GM20000 (cell line): ENCODE results near the gene MAP3K13.
"Not testable (repeated sequence)": the region's sequence is repeated elsewhere in the genome, so short reads cannot be mapped to it uniquely, and the experiment has no call there.

Source experiments
- DNase-seq: peaks from one replicate; pipeline ENCODE4 v3.0.0; 2012; ENCODE audit warnings: low spot score
- CTCF ChIP-seq: IDR thresholded peaks from 2 replicates; pipeline ENCODE4 v1.5.1; 2012; ENCODE audit warnings: mild to moderate bottlenecking, control low read depth; ENCODE audit errors: extremely low read depth, missing control alignments

Gene MAP3K13

DNA sequence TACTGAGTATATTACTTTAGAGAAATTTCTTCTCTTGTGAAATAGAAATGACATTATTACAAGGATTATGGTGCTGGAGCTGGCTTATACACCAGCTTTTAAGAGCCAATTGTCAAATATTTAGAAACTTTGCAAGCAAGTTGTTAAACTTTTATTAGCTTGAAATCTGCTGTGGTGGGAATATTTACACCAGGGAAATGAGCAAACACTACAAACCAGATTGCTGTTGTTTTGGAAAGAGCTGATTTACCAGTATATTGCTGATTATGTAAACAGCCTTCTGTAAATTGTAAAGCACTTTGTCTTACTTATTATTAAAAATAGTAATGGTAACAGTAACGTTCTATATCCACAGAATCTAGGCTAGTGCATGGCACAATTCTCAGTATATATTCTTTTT lies 61.5 kb downstream of the MAP3K13 start:
- no peak for DNase-seq
- TF ChIP-seq CTCF = no peak

- no peak for TF ChIP-seq CTCF
Measured at GRCh38 chr3:185430375-185430774, 67.4 kb downstream of the MAP3K13 start.

GRCh38 chr3:185439745-185440466 lies 77.0 kb downstream of the MAP3K13 start:
- no peak for DNase-seq
- TF ChIP-seq CTCF = no peak

More at GRCh38 chr3:185430375-185430774, 67.4 kb downstream of the MAP3K13 start:
- no peak for DNase-seq

DNA sequence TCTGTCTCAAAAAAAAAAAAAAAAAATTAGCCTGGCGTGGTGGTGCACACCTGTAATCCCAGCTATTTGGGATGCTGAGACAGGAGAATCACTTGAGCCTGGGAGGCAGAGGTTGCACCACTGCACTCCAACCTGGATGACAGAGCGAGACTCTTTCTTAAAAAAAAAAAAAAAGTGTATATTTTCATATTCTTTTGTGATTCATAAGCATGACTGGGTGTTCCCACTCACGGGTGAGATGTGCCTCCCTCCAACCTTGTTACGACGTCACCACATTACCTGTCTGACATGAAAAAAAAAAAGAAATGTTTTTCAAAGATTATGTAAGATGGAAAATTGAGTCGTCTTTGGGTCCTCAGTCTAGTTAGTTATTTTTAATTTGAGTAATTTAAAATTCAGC lies 79.1 kb downstream of the MAP3K13 start:
- DNase-seq = no peak
- TF ChIP-seq CTCF = no peak

- DNase-seq = no peak
- TF ChIP-seq CTCF = no peak
Measured at GRCh38 chr3:185444329-185444728, 81.4 kb downstream of the MAP3K13 start.

GRCh38 chr3:185448107-185448506 lies 85.2 kb downstream of the MAP3K13 start:
- no peak for TF ChIP-seq CTCF

DNA sequence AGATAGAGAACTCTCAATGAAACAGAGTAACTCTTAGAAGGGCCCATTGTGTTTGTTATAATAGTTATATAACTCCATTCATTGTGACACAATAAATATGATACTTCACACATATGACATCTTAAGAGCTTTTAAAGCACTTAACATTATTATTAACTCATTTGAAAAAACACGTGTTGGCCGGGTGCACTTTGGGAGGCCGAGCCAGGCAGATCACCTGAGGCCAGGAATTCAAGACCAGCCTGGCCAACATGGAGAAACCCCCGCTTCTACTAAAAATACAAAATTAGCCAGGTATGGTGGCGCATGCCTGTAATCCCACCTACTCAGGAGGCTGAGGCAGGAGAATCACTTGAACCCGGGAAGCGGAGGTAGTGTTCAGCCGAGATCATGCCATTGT lies 88.5 kb downstream of the MAP3K13 start:
- not testable (repeated sequence) for DNase-seq

More at GRCh38 chr3:185448107-185448506, 85.2 kb downstream of the MAP3K13 start:
- DNase-seq = no peak

DNA sequence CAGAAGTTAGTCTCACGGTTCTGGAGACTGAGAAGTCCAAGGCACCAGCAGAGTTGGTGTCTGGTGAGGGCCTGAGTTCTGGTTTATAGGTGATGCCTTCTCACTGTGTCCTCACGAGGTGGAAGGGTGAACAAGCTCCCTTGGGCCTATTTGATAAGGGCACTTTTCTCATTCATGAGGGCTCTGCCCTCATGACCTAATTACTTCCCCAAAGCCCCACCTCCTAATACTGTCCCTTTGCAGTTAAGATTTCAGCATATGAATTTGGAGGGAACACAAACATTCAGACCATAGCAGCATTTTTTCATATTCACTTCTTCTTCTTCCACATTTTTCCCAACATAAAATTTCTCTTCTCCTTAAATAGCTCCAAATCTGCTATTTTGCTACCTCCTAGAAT lies 94.4 kb downstream of the MAP3K13 start:
- TF ChIP-seq CTCF = no peak
- DNase-seq = no peak
